GM08714 (cell line): ENCODE results near the gene OSBPL5.

Experiments used
- H3K4me3 ChIP-seq: fragments of 200-500 bp; sonication (Bioruptor generic); 2 replicates; pipeline ENCODE4 v1.5.1; 2014; ENCODE audit warnings: mild to moderate bottlenecking, low read length, inconsistent platforms
- ZNF274 ChIP-seq: IDR thresholded peaks from 2 replicates; pipeline ENCODE4 v1.6.1; 2012; ENCODE audit warnings: mild to moderate bottlenecking, low read depth, low read length

The OSBPL5 gene, protein sequence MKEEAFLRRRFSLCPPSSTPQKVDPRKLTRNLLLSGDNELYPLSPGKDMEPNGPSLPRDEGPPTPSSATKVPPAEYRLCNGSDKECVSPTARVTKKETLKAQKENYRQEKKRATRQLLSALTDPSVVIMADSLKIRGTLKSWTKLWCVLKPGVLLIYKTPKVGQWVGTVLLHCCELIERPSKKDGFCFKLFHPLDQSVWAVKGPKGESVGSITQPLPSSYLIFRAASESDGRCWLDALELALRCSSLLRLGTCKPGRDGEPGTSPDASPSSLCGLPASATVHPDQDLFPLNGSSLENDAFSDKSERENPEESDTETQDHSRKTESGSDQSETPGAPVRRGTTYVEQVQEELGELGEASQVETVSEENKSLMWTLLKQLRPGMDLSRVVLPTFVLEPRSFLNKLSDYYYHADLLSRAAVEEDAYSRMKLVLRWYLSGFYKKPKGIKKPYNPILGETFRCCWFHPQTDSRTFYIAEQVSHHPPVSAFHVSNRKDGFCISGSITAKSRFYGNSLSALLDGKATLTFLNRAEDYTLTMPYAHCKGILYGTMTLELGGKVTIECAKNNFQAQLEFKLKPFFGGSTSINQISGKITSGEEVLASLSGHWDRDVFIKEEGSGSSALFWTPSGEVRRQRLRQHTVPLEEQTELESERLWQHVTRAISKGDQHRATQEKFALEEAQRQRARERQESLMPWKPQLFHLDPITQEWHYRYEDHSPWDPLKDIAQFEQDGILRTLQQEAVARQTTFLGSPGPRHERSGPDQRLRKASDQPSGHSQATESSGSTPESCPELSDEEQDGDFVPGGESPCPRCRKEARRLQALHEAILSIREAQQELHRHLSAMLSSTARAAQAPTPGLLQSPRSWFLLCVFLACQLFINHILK

DNA sequence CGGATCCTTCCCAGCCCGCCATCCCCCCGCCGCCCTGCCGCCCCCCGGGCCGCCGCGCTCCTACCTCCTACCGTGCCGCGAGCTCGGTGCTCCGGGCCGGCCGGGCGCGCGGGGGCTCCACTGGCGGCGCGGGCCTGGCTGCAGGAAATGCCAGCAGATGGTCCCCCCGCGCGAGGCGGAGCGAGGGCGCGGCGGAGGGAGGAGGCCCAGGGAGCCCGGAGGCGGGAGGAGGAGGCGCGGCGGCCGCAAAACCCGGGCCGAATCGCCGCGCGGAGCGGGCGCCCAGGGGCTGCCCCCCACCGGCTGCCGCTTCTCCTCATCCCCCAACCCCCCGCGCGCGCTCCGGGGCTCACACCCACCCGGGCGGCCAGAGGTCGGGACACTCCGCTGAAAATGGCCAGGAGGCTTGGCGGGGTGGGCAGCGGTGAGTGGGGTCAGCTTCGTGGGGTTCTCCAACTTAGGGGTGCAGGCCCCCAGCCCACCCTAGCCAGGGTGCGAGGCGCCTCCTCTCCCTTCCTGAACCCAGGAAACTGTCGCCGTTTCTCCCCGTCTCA, at the start of gene OSBPL5:
Gene OSBPL5 (minus strand): TSS at position 159 of the 554 bp plus-strand sequence. CDS start 36,162 bp downstream, outside the sequence.
- TF ChIP-seq ZNF274, result no peak

DNA sequence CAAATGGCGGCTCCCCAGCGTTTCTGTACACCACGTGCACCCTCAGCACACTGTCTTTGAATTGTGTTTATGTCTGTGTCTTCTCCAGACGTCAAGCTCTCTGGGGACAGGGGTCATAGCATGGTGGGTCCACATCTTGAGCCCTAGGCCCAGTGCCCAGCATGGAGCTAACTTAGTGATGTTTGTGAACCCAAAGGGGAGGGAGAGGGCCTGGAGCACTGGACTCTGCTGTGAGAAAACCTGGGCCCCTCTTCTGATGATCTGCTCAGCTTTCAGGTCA, 49.2 kb upstream of the OSBPL5 start:
- TF ChIP-seq ZNF274, result no peak
- no peak overlapping the region for H3K4me3 ChIP-seq

More for the DNA sequence above, at the start of gene OSBPL5:
- H3K4me3 ChIP-seq, result no peak within 1 kb of the TSS

DNA sequence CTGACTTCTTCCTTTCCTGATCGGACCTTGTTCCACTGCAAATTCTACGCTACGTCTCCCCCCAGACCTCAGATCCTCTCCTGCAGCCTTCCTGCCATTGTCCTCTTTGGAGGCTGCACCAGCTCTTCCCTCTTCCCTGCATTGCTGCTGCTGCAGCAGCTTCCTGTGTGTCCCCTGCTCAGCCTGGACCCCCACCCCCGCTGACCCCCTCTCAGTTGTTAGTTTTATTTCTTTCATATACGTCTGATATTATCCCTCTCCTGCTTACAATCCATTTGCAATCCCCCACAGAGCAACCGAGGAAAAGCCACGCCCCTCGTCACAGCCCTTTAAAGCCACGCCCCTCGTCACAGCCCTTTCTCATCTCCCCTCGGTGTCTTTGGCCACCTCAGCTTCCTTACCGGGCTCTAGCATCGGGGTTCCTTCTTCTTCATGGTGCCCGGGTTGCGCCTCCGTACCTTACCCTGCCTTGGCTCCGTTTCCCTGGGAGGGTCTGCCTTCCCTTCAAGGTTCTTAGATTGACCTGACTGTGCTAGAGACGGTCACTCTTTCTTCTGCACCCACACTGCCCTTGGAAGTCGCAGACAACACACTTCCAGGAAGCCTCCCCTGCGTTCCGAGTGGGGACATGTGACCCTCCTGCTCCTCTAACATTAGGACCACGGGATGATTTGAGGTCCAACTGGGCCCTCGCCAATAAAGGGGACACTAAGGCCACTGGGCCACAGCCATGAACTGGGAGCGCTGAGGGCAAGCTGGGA, 48.7 kb upstream of the OSBPL5 start:
- TF ChIP-seq ZNF274, result no peak
- H3K4me3 ChIP-seq, result no peak overlapping the region

DNA sequence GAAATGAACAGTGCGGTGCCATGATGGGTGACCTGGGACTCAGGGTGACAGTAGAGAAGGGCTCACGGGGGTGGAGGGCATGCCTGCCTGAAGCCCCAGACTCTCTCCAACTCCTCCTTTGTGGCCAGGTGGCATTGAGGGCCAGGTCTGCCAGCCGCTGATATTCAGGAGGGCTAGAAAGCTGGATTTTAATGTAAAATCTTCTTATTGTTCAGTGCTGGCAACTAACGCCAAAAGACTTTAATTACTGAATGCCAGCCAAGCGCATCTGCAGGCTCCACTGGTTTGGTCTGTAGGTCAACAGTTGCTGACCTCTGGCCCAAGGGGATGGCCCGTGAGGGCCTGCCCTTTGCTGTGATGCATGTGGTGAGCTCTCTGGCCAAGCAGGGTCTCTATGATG, 43.2 kb upstream of the OSBPL5 start:
- TF ChIP-seq ZNF274, result no peak
- H3K4me3 ChIP-seq, result no peak overlapping the region

DNA sequence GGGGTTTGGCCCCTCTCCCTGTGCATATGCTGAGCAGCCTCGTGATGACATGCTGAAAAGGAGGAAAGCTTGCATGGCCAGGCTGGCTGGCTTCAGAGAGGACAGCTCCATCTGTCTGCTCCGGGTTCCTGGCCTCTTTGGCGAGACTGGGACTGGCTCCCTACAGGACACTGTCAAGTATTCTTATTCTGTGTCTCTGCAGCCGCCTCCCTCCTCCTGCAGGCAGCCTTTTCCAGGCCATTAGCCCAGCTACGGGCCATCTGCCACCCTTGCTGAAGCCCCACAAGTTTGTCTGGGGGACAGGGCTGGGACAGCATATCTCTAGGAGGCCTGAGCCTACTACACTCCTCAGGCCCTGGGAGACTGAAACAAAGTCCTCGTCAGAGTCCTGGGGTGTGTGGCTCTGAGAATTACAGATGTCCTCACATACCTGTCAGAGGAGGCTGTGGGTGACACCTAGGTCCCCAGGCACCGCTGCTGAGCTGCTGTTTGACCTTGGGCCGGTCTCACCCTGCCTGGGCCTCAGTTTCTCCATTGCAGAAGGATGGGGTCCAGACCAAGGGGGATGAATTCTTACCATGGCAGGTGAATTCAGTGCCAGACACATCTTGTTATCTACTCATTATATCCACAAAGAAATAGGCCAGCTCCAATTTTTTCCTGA, 42.5 kb upstream of the OSBPL5 start:
- TF ChIP-seq ZNF274, result no peak
- H3K4me3 ChIP-seq, result no peak overlapping the region

DNA sequence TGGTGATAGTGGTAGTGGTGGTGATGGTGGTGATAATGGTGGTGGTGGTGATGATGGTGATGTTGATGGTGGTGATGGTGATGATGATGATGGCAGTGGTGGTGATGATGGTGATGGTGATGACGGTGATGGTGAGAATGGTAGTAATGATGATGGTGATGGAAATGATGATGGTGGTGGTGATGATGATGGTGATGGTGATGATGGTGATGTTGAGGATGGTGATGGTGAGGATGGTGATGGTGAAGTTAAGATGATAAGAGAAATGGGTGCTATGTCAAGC, 41.8 kb upstream of the OSBPL5 start:
- no peak for TF ChIP-seq ZNF274

DNA sequence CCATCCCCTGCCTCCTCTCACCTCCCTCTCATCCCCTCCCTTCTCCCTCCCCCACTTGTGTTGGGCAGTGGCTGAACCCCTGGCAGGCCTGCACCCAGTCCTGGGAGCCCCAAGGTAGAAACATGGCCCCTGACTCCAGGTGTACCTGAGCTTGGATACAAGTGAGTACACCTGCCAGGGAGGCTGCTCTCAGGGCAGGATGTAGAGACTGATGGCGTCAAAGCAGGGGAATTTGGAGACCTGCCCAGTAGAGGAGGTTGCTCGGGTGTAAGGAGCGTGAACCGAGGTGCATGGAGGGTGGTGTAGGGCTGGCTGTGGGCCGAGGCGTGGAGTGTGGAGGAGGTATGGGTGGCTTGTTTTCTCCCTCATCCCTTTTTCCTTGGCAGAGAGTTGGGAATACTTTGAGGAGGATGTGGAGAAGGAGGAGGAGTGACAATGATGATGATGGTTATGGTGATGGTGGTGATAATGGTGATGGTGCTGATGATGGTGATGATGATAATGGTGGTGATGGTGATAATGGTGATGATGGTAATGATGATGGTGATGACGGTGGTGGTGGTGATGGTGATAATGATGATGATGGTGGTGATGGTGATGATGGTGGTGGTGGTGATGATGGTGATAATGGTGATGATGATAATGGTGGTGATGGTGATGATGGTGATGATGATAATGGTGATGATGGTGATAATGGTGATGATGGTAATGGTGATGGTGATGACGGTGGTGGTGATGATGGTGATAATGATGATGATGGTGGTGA, 41.2 kb upstream of the OSBPL5 start:
- no peak for TF ChIP-seq ZNF274
- H3K4me3 ChIP-seq, result no peak overlapping the region

More for the DNA sequence above, 41.8 kb upstream of the OSBPL5 start:
- no peak overlapping the region for H3K4me3 ChIP-seq

DNA sequence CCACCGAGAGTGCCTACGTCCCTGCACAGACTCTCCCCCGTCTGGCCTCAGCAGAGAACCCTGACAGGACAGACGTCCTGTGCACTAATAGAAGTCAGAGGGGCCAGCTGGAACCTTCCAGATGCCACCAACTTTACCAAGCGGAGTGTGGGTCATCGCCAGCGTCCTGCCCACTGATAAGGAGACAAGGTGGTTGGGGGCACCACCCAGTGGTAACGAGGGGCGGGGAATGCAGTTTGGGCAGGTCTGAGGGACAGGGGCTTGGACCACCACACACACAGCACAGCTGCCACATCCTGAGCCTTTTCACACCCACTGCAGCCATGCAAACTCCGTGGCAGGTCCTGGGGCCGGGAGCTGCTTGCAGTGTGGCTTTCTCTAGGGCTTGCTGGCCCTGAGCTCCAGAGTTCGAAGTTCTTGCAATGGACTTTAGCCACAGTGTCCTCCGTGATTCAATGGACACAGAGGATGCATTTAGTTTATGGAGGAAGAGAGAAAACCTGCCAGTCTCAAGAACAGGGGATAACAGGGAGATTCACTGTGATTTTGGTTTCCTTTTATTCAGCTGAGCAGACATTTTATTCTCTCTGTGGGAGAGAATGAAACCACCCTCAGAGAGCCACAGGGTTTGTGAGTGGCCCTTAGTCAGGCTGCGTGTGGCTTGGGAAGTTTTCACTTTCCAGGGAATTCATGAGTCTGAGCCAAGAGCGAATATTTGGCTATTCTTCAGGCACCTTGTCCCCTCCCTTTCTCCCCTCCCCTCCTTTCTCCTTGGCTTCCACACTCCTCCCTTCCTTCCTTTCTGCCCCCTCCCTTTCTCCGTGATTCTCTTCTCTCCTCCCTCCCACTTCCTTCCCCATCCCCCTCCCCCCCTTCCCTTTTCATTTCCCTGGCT, 40.4 kb upstream of the OSBPL5 start:
- TF ChIP-seq ZNF274, result no peak
- H3K4me3 ChIP-seq, result no peak overlapping the region

DNA sequence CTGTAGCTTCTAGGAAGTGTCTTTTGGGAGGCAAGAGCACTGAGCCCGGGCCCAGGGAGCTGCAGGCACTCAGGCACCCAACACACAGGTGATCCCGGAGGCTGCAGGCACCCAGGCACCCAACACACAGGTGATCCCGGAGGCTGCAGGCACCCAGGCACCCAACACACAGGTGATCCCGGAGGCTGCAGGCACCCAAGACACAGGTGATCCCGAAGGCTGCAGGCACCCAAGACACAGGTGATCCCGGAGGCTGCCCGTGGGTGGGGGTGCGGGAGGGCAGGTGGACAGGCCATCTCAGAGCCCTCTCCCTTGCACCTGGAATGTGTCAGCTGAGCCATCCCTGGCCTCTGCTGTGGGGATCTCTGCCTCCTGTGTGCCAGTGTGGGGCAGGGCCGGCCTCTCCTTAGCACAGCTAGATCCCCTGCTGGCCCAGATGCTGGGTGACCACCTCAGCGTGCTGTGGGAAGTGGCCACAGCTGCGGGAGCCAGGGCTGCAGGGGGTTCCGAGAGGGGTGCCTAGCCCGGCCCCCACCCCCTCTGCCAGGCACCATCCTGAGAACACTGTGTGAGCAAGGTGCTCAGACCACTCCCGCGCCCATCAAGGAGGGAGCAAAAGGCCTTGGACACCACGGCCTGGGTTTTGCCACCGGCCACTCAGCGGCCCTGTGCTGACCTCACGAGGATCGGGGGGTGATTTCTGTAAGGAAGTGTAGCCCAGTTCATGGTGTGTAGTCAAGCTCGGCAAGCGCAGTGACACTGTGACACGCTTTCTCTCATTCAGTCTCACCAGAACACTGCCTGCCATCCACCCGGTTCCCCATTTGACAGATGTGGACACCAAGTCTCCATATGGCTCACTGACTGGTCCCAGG, 39.3 kb upstream of the OSBPL5 start:
- no peak for TF ChIP-seq ZNF274
- H3K4me3 ChIP-seq, result no peak overlapping the region

DNA sequence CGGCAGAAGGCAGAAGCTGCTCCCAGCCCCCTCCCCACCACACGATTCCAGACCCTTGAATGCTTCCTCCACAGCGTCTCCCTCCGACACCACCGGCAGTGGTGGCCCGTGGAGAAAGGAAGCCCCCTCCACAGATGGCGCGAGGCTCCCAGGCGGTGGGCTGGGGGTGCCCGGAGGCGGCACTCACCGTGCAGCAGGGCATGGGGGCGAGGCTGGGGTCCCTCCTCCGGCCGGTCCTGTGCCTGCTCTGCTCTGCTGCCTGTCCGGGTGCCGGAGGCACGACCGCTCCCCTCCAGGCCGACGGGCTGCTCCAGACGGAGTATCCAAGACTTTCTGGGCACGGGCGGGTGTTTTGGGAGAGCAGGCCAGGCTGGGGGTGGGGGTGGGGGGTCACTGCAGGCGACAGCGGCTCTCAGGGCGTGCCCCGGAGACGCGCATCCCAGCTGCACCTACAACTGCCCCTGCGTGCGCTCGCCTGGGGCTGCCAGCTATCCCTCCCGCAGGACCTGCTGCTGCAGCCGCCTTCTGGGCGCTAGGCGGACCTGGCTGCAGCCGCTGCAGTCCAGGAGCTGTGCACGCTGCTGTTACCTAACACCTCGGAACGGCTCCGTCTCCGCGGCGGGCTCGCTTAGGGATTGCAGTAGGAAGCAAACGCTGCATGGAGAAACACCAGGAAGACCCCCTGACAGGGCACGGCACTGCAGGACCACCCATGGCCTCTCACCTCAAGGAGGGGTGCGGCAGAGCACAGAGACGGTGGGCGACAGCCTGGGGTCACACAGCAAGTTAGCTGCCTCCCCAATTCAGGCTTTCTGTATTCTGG, 38.3 kb upstream of the OSBPL5 start:
- H3K4me3 ChIP-seq, result no peak overlapping the region
- TF ChIP-seq ZNF274, result no peak

DNA sequence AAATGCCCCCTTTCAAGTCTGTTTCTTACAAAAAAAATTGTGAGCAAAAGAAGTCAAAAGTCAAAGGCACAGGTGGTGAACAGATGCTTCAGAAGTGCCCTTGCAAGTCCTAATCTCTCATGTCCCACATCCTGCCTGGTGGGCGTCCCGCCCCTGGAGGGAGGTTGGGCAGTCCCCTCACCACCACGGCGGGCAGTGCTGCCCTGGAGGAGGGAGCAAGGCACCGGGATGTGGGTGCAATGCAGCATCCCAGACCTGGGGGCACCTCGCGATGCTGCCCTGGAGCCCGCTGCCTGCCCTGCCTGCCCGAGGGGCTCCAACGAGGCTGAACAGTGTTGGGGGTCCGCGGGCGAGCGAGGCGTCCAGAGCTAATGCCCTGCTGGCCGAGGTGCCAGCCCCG, 37.6 kb upstream of the OSBPL5 start:
- TF ChIP-seq ZNF274, result no peak
- no peak overlapping the region for H3K4me3 ChIP-seq
